HG02870 (cell line): ENCODE measurements around the gene TATDN2.
"Not testable (repeated sequence)": the region's sequence is repeated elsewhere in the genome, so short reads cannot be mapped to it uniquely, and the experiment has no call there.

Source experiments
- ATAC-seq: cut with Tn5 transposase; IDR thresholded peaks from one replicate; pipeline ENCODE4 v1.9.1; 2021; ENCODE audit warnings: mild to moderate bottlenecking, moderate library complexity; ENCODE audit not compliant: unreplicated experiment

Gene TATDN2

GRCh38 chr3:10289077-10289476, 40.8 kb downstream of the TATDN2 start:
- no peak for ATAC-seq

GRCh38 chr3:10289787-10290355, 41.6 kb downstream of the TATDN2 start:
- ATAC-seq, result no peak

- ATAC-seq, result no peak
These were observed 42.4 kb downstream of the TATDN2 start for GRCh38 chr3:10290481-10291176.

GRCh38 chr3:10291641-10292040, 43.4 kb downstream of the TATDN2 start:
- ATAC-seq, result no peak

- ATAC-seq, result peak; percentile 81
These were observed 44.5 kb downstream of the TATDN2 start, which contains the start of gene GHRL for GRCh38 chr3:10292505-10293419. Gene GHRL (minus strand): TSS chr3:10292947. CDS start chr3:10290180, 2,767 bp downstream.

- ATAC-seq, result no peak
These were observed 45.8 kb downstream of the TATDN2 start for GRCh38 chr3:10294030-10294586.

GRCh38 chr3:10298064-10298463, 49.8 kb downstream of the TATDN2 start:
- not testable (repeated sequence) for ATAC-seq

GRCh38 chr3:10299175-10299574, 50.9 kb downstream of the TATDN2 start:
- no peak for ATAC-seq

GRCh38 chr3:10299679-10300078, 51.4 kb downstream of the TATDN2 start:
- no peak for ATAC-seq

GRCh38 chr3:10300087-10300486, 51.8 kb downstream of the TATDN2 start:
- no peak for ATAC-seq

GRCh38 chr3:10303105-10303504, 54.8 kb downstream of the TATDN2 start:
- ATAC-seq, result no peak

GRCh38 chr3:10303785-10304184, 55.5 kb downstream of the TATDN2 start:
- no peak for ATAC-seq

- no peak for ATAC-seq
These were observed 56.6 kb downstream of the TATDN2 start for GRCh38 chr3:10304905-10305304.

- no peak for ATAC-seq
These were observed 57.2 kb downstream of the TATDN2 start for GRCh38 chr3:10305331-10305902.

- ATAC-seq, result no peak
These were observed 57.9 kb downstream of the TATDN2 start for GRCh38 chr3:10306156-10306555.

GRCh38 chr3:10308678-10309077, 60.4 kb downstream of the TATDN2 start:
- ATAC-seq, result no peak

GRCh38 chr3:10309736-10310135, 61.5 kb downstream of the TATDN2 start:
- no peak for ATAC-seq

GRCh38 chr3:10310578-10310977, 62.3 kb downstream of the TATDN2 start:
- no peak for ATAC-seq

- ATAC-seq, result no peak
These were observed 63.5 kb downstream of the TATDN2 start for GRCh38 chr3:10311710-10312109.

- ATAC-seq, result no peak
These were observed 64.1 kb downstream of the TATDN2 start for GRCh38 chr3:10312391-10312790.

- no peak for ATAC-seq
These were observed 64.6 kb downstream of the TATDN2 start for GRCh38 chr3:10312861-10313260.
